ENCODE measurements around the gene STIMATE. TPM values are rescaled to one million over a fixed set of nuclear protein-coding genes. Genes with fewer than 3 reads are reported as not detected.

Gene STIMATE
- polyA plus RNA-seq, 1 of the 3 experiments (the other 2 are of a cell fraction) = 9.3 TPM

DNA sequence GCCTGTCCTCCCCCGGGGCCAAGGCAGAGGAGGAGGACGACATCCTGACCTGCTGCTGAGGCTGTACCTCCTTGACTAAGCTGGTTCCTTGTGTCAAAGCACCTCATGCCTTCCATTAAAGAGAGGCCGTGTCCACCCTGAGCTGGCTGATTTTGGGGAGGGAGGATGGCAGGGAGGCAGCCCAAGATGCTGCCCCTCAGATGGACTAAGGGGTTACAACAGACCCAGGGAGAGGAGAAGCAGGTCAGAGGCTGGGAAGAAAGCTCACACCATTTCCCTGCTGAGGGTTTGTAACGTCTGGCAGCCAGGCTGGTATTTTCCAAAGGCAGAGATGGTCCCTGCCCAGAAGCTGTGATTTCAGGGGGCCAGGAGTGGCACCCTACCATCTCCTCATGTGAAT, 105.4 kb downstream of the STIMATE start (continued):
- TF ChIP-seq FOXJ3 (CRISPR knock-in tag; IDR thresholded peaks at IDR 0.05) (no peak), TEAD4 (IDR thresholded peaks at IDR 0.05; ENCODE audit: borderline replicate concordance, insufficient read depth) (no peak), MEF2A (IDR thresholded peaks at IDR 0.05; ENCODE audit: borderline replicate concordance, low read depth) (no peak), TAF1 (IDR thresholded peaks at IDR 0.05; ENCODE audit: borderline replicate concordance, low read depth, low read length) (no peak), JUND (IDR thresholded peaks at IDR 0.05) (no peak), USF2 (IDR thresholded peaks at IDR 0.05; ENCODE audit: borderline replicate concordance, low read depth, low read length) (no peak), MXI1 (IDR thresholded peaks at IDR 0.05; ENCODE audit: low read depth, low read length) (no peak), ELF1 (IDR thresholded peaks at IDR 0.05) (no peak), POLR2AphosphoS5 (IDR thresholded peaks at IDR 0.05; ENCODE audit: low read depth, low read length) (no peak), NRF1 (IDR thresholded peaks at IDR 0.05; ENCODE audit: low read depth, low read length) (no peak)
- TF ChIP-seq, protein P1, sequence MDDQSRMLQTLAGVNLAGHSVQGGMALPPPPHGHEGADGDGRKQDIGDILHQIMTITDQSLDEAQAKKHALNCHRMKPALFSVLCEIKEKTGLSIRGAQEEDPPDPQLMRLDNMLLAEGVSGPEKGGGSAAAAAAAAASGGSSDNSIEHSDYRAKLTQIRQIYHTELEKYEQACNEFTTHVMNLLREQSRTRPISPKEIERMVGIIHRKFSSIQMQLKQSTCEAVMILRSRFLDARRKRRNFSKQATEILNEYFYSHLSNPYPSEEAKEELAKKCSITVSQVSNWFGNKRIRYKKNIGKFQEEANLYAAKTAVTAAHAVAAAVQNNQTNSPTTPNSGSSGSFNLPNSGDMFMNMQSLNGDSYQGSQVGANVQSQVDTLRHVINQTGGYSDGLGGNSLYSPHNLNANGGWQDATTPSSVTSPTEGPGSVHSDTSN (IDR thresholded peaks at IDR 0.05) = no peak
- TF ChIP-seq, protein P2, sequence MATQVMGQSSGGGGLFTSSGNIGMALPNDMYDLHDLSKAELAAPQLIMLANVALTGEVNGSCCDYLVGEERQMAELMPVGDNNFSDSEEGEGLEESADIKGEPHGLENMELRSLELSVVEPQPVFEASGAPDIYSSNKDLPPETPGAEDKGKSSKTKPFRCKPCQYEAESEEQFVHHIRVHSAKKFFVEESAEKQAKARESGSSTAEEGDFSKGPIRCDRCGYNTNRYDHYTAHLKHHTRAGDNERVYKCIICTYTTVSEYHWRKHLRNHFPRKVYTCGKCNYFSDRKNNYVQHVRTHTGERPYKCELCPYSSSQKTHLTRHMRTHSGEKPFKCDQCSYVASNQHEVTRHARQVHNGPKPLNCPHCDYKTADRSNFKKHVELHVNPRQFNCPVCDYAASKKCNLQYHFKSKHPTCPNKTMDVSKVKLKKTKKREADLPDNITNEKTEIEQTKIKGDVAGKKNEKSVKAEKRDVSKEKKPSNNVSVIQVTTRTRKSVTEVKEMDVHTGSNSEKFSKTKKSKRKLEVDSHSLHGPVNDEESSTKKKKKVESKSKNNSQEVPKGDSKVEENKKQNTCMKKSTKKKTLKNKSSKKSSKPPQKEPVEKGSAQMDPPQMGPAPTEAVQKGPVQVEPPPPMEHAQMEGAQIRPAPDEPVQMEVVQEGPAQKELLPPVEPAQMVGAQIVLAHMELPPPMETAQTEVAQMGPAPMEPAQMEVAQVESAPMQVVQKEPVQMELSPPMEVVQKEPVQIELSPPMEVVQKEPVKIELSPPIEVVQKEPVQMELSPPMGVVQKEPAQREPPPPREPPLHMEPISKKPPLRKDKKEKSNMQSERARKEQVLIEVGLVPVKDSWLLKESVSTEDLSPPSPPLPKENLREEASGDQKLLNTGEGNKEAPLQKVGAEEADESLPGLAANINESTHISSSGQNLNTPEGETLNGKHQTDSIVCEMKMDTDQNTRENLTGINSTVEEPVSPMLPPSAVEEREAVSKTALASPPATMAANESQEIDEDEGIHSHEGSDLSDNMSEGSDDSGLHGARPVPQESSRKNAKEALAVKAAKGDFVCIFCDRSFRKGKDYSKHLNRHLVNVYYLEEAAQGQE (IDR thresholded peaks at IDR 0.05; ENCODE audit: low read depth, low read length) = no peak

- Histone ChIP-seq H3K36me3 (replicated peaks in 1 of 2; ENCODE audit: control insufficient read depth in 1 of 2, insufficient read depth in 2 of 2, low read length in 1 of 2) (no peaks in the 10 kb centered on the region), H3K79me2 (ENCODE audit: insufficient read depth) (no peaks in the 10 kb centered on the region), H3K9ac (no peak overlapping the region), H3K27ac (ENCODE audit: low read depth in 2 of 2, low read length in 1 of 2) (no peak overlapping the region), H3K27me3 (ENCODE audit: insufficient read depth) (no peaks in the 10 kb centered on the region), H3K9me2 (no peaks in the 10 kb centered on the region), H3K4me2 (no peak overlapping the region), H3F3A (replicated peaks; ENCODE audit: insufficient read depth) (no peaks in the 10 kb centered on the region), H4K20me1 (ENCODE audit: insufficient read depth) (no peaks in the 10 kb centered on the region), H2AFZ (ENCODE audit: low read depth) (no peak overlapping the region), H3K4me1 (ENCODE audit: control insufficient read depth in 1 of 2, insufficient read depth in 2 of 2, low read depth in 1 of 2, low read length in 1 of 2) (peaks cover 0 to 3% of the 10 kb centered on the region in 2 experiments; a peak in 1 of 4 replicates), H3K9me3 (no peaks in the 10 kb centered on the region), H3K4me3 (ENCODE audit: low read depth in 2 of 2, low read length in 1 of 2) (no peak overlapping the region)
- TF ChIP-seq YY1 (IDR thresholded peaks at IDR 0.05; ENCODE audit: low read depth) = no peak
- ChIA-PET POLR2A (interaction anchor here (1.8 kb wide), 1 partner anchor 11 kb away, joined by 6 read pairs; no protein-coding TSS in a partner anchor), CTCF (interaction anchor here (1.0 to 1.9 kb wide), 4 partner anchors 8 to 55 kb away, joined by 3 to 5 read pairs (median 4); no protein-coding TSS in a partner anchor)
- WGBS (ENCODE audit: low lambda C conversion rate) = 78% methylated on average over 5 of the region's 12 CpGs
- no peak for DNase-seq
These were observed 106.0 kb downstream of the STIMATE start for GRCh38 chr3:52791366-52791765.
